GM23248 (cell line): ENCODE measurements around the gene HSPA1A.
"Not testable (repeated sequence)": the region's sequence is repeated elsewhere in the genome, so short reads cannot be mapped to it uniquely, and the experiment has no call there.

Source experiments
- EZH2 ChIP-seq: fragments of 200-600 bp; sonication (generic); IDR thresholded peaks from 2 replicates; pipeline ENCODE4 v1.6.1; 2018; ENCODE audit warnings: antibody characterized with exemption, mild to moderate bottlenecking; ENCODE audit not compliant: insufficient read depth, poor library complexity, severe bottlenecking
- EZH2phosphoT487 ChIP-seq: fragments of 200-600 bp; sonication (generic); IDR thresholded peaks from 2 replicates; pipeline ENCODE4 v1.6.1; 2018; ENCODE audit warnings: antibody characterized with exemption, moderate library complexity, mild to moderate bottlenecking, low read depth; ENCODE audit not compliant: insufficient read depth

GRCh38 chr6:31801031-31801927 lies 14.1 kb upstream of the HSPA1A start:
- TF ChIP-seq EZH2phosphoT487, EZH2: not testable (repeated sequence)
